Endothelial cell of umbilical vein (primary cell): ENCODE measurements around the gene MYH10. TPM values are rescaled to one million over a fixed set of nuclear protein-coding genes. Genes with fewer than 3 reads are reported as not detected.

Source experiments
- BruUV-seq: library from RNA; stranded (reverse); fragments of 400-500 nt; replicated peaks from 2 replicates; lab custom pipeline; 2021; lab: Mats Ljungman, UMichigan
- CTCF ChIA-PET: fragments of 300-600, 350-600 bp; sonication (Branson Sonifier 250); formaldehyde crosslinking; loops from one replicate; lab custom pipeline; 2021; ENCODE audit warnings: antibody characterized with exemption, inconsistent platforms; lab: Charles Lee
- POLR2A ChIA-PET: fragments of 300-600, 350-600 bp; sonication (Branson Sonifier 250); formaldehyde crosslinking; loops from one replicate; lab custom pipeline; 2021; ENCODE audit warnings: antibody characterized with exemption, inconsistent platforms; lab: Charles Lee
- DNase-seq: peaks from one replicate; pipeline ENCODE4 v3.0.0-alpha.2; 2011; ENCODE audit warnings: low read depth, low spot score
- FAIRE-seq: peaks from 2 replicates; lab custom pipeline; 2011; peaks lifted over from hg19 to GRCh38; lab: Jason Lieb, UNC
- H2AFZ ChIP-seq: 2 replicates; pipeline ENCODE4 v1.6.0; 2012; ENCODE audit warnings: low read depth, low read length, control low read depth, inconsistent platforms
- H3K27ac ChIP-seq: 2 replicates; pipeline ENCODE4 v1.5.1; 2011; ENCODE audit warnings: low read depth, mild to moderate bottlenecking, control low read depth, low read length, moderate library complexity; ENCODE audit not compliant: insufficient read depth
- H3K27me3 ChIP-seq, 2 experiments: 2 replicates each; pipeline versions ENCODE4 v1.6.0 to v1.6.1; 2011; ENCODE audit warnings: low read length in 2 of 2, mixed read lengths in 1 of 2; ENCODE audit not compliant: control insufficient read depth in 2 of 2, insufficient read depth in 2 of 2
- H3K36me3 ChIP-seq, 2 experiments: 2 replicates in 1 of 2; 3 replicates in 1 of 2; pipeline ENCODE4 v1.5.1; 2011; ENCODE audit warnings: low read length in 2 of 2, mild to moderate bottlenecking in 1 of 2, moderate library complexity in 1 of 2; ENCODE audit not compliant: control insufficient read depth in 2 of 2, insufficient read depth in 2 of 2; ENCODE audit errors: extremely low read depth in 1 of 2
- H3K4me1 ChIP-seq: 3 replicates; pipeline ENCODE4 v1.5.1; 2011; ENCODE audit warnings: mild to moderate bottlenecking, low read length; ENCODE audit not compliant: control insufficient read depth, insufficient read depth; ENCODE audit errors: extremely low read depth
- H3K4me2 ChIP-seq: 2 replicates; pipeline ENCODE4 v1.6.1; 2011; ENCODE audit warnings: low read length, control low read depth, mixed read lengths; ENCODE audit not compliant: insufficient read depth
- H3K4me3 ChIP-seq, 3 experiments: fragments of 200-600 bp in 1 of 3; sonication (generic), shearing (Covaris generic) in 1 of 3; replicated peaks in 1 of 3; 2 replicates each; pipeline ENCODE4 v1.5.1; 2011 to 2016; ENCODE audit warnings: control low read depth in 3 of 3, low read length in 3 of 3, mild to moderate bottlenecking in 2 of 3, inconsistent platforms in 1 of 3, low read depth in 1 of 3, moderate library complexity in 1 of 3; ENCODE audit not compliant: insufficient read depth in 1 of 3
- H3K79me2 ChIP-seq: 2 replicates; pipeline ENCODE4 v1.6.0; 2012; ENCODE audit warnings: low read length, inconsistent platforms; ENCODE audit not compliant: control insufficient read depth, insufficient read depth
- H3K9ac ChIP-seq: replicated peaks from 2 replicates; pipeline ENCODE3; 2011; ENCODE audit warnings: low read length, control low read depth; ENCODE audit not compliant: insufficient read depth; ENCODE audit errors: extremely low read depth
- H3K9me1 ChIP-seq: replicated peaks from 3 replicates; pipeline ENCODE4 v1.6.0; 2011; ENCODE audit warnings: mild to moderate bottlenecking, low read length; ENCODE audit not compliant: control insufficient read depth, insufficient read depth; ENCODE audit errors: extremely low read depth
- H3K9me3 ChIP-seq: replicated peaks from 2 replicates; pipeline ENCODE4 v1.5.1; 2012; ENCODE audit warnings: low read length, inconsistent platforms; ENCODE audit not compliant: control insufficient read depth, insufficient read depth
- H4K20me1 ChIP-seq: replicated peaks from 2 replicates; pipeline ENCODE3; 2011; ENCODE audit warnings: mild to moderate bottlenecking, low read length; ENCODE audit not compliant: control insufficient read depth, insufficient read depth; ENCODE audit errors: extremely low read depth
- EZH2 ChIP-seq: IDR thresholded peaks from 2 replicates; pipeline ENCODE4 v1.6.1; 2012; ENCODE audit warnings: borderline replicate concordance, low read depth, mild to moderate bottlenecking, moderate library complexity, low read length, inconsistent platforms; ENCODE audit not compliant: severe bottlenecking
- FOS ChIP-seq: IDR thresholded peaks from 2 replicates; pipeline ENCODE4 v1.6.1; 2011; ENCODE audit warnings: mild to moderate bottlenecking, low read length, moderate library complexity, borderline replicate concordance; ENCODE audit not compliant: insufficient read depth
- GATA2 ChIP-seq: IDR thresholded peaks from 2 replicates; pipeline ENCODE4 v1.7.0; 2011; ENCODE audit warnings: low read depth, mild to moderate bottlenecking, moderate library complexity, mixed read lengths, low read length; ENCODE audit not compliant: insufficient read length, insufficient read depth
- JUN ChIP-seq: IDR thresholded peaks from 2 replicates; pipeline ENCODE4 v1.6.1; 2011; ENCODE audit warnings: borderline replicate concordance, low read depth; ENCODE audit not compliant: insufficient read length, insufficient read depth
- MYC ChIP-seq: IDR thresholded peaks from one replicate; pipeline ENCODE4 v1.6.1; 2011; ENCODE audit warnings: mild to moderate bottlenecking, low read depth, low read length
- POLR2A ChIP-seq: IDR thresholded peaks from 2 replicates; pipeline ENCODE4 v1.6.1; 2012; ENCODE audit warnings: low read depth, mild to moderate bottlenecking, control low read depth, low read length
- POLR2AphosphoS5 ChIP-seq: IDR thresholded peaks from 2 replicates; pipeline ENCODE4 v1.6.1; 2012; ENCODE audit warnings: low read depth, mild to moderate bottlenecking, control low read depth, low read length, moderate library complexity; ENCODE audit not compliant: insufficient read depth
- dilution Hi-C: fragments of 300-500 bp; cut with MboI; formaldehyde crosslinking; loops from one replicate; pipeline ENCODE4 v1.15.0; 2019; ENCODE audit warnings: low sequenced_read_pairs; ENCODE audit not compliant: extremely low pct_ligation_motif_present
- intact Hi-C: fragments of 100-400 bp; cut with micrococcal nuclease; formaldehyde crosslinking; loops from one replicate; pipeline ENCODE4 v1.10.0; 2022
- polyA plus RNA-seq, 4 experiments: library from polyadenylated mRNA; depleted of rRNA in 3 of 4; stranded (reverse) in 3 of 4; unstranded in 1 of 4; fragments of >200 nt; gene quantifications; 2 replicates each; pipeline versions ENCODE4 v1.2.1 to v1.2.3, GENCODE V29; 2011 to 2012; ENCODE audit warnings: missing spikeins in 1 of 4
- total RNA-seq: library from RNA; stranded (reverse); gene quantifications from 2 replicates; pipeline ENCODE4 v1.2.3, GENCODE V29; 2021
- TF ChIP-seq, protein P1 (sequence below), 2 donors: IDR thresholded peaks; 1 replicate in 1 of 2; 2 replicates in 1 of 2; pipeline ENCODE4 v1.5.1; 2011; ENCODE audit warnings: low read length in 2 of 2, mild to moderate bottlenecking in 2 of 2, moderate library complexity in 2 of 2, control low read depth in 1 of 2, inconsistent platforms in 1 of 2, low read depth in 1 of 2; ENCODE audit not compliant: insufficient read depth in 1 of 2; ENCODE audit errors: extremely low read depth in 1 of 2
- TF ChIP-seq, protein P2 (sequence below): IDR thresholded peaks from 2 replicates; pipeline ENCODE4 v1.6.1; 2011; ENCODE audit not compliant: insufficient read depth, insufficient read length

The MYH10 gene
- total and polyA plus RNA-seq, 2 donors (not counting 3 experiments of a cell fraction or from before 2014, with no cell fraction given) = 73.4 to 232 TPM

DNA sequence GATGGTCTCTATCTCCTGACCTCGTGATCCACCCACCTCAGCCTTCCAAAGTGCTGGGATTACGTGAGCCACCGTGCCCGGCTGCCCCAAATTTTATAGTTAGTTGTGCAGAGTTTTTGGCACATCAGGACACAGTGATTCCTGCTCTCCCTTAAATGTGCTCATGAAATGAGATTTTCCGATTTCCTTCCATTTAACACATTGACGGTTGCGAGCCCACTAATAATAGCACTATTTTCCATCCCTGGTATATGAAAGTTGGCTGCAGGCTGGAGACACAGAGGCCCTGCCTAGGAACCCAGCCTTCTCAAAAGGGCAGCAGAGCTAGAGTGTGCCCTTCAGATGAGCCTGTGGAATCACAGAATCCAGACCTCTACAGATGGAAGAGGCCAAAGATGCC lies 17.4 kb upstream of the MYH10 start:
- Histone ChIP-seq H3K79me2 (no peaks in the 10 kb centered on the region), H3K4me3 (no peak overlapping the region), H4K20me1 (no peaks in the 10 kb centered on the region), H3K36me3 (no peaks in the 10 kb centered on the region), H3K27me3 (peaks cover 3 to 5% of the 10 kb centered on the region in 2 experiments), H3K9me3 (no peaks in the 10 kb centered on the region), H3K4me2 (no peak overlapping the region), H3K9ac (no peak overlapping the region), H3K4me1 (no peaks in the 10 kb centered on the region), H3K9me1 (no peaks in the 10 kb centered on the region), H2AFZ (no peak overlapping the region), H3K27ac (no peak overlapping the region)
- BruUV-seq = no TSS peak
- CTCF ChIA-PET = no interaction called here
- dilution Hi-C loops (no loop called here), intact Hi-C loops (no loop called here)
- DNase-seq = no peak
- no peak for FAIRE-seq
- TF ChIP-seq POLR2AphosphoS5 (no peak), FOS (no peak), MYC (no peak), JUN (no peak), EZH2 (no peak), GATA2 (no peak), POLR2A (no peak)
- TF ChIP-seq, protein P1, sequence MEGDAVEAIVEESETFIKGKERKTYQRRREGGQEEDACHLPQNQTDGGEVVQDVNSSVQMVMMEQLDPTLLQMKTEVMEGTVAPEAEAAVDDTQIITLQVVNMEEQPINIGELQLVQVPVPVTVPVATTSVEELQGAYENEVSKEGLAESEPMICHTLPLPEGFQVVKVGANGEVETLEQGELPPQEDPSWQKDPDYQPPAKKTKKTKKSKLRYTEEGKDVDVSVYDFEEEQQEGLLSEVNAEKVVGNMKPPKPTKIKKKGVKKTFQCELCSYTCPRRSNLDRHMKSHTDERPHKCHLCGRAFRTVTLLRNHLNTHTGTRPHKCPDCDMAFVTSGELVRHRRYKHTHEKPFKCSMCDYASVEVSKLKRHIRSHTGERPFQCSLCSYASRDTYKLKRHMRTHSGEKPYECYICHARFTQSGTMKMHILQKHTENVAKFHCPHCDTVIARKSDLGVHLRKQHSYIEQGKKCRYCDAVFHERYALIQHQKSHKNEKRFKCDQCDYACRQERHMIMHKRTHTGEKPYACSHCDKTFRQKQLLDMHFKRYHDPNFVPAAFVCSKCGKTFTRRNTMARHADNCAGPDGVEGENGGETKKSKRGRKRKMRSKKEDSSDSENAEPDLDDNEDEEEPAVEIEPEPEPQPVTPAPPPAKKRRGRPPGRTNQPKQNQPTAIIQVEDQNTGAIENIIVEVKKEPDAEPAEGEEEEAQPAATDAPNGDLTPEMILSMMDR (IDR thresholded peaks at IDR 0.05; ENCODE audit: extremely low read depth in 1 of 2, insufficient read depth in 1 of 2, low read depth in 1 of 2, low read length in 2 of 2) = no peak
- TF ChIP-seq, protein P2, sequence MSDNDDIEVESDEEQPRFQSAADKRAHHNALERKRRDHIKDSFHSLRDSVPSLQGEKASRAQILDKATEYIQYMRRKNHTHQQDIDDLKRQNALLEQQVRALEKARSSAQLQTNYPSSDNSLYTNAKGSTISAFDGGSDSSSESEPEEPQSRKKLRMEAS = no peak
- POLR2A ChIA-PET = no interaction called here
